Spleen (tissue), 7 donors: Measurements from ENCODE around the gene SLC25A2.

ENCODE experiments used
- CTCF ChIP-seq, 11 experiments: fragments of 200-600 bp in 7 of 11; fragments of 450-650 bp in 4 of 11; sonication (generic) in 4 of 11; IDR thresholded peaks in 8 of 11; conservative IDR thresholded peaks in 3 of 11; 1 replicate in 7 of 11; 2 replicates in 4 of 11; pipeline versions ENCODE4 v1.4.0 to v1.8.0; 2016 to 2021; ENCODE audit warnings: antibody characterized with exemption in 11 of 11, inconsistent platforms in 4 of 11, mild to moderate bottlenecking in 1 of 11
- POLR2A ChIP-seq, 3 donors: fragments of 450-650 bp; IDR thresholded peaks; one replicate each; pipeline ENCODE4 v1.5.1; 2017; ENCODE audit warnings: antibody characterized with exemption in 3 of 3, mild to moderate bottlenecking in 1 of 3
- donor health status: DM: no; HTN: no; CAD: no; lungs with moderate emphysema.
- donor health status: DM: no; HTN: no; CAD: no.
- donor health status: DM: no; HTN: no; CAD: no.

- TF ChIP-seq POLR2A (IDR thresholded peaks at IDR 0.05) (no peak), CTCF (IDR thresholded peaks at IDR 0.05 in 8 of 11, conservative IDR thresholded peaks at IDR 0.05 in 3 of 11) (no peak)
Measured at GRCh38 chr5:141258948-141259347, 44.9 kb downstream of the SLC25A2 start.
